ENCODE measurements around the gene OCA2. TPM values are rescaled to one million over a fixed set of nuclear protein-coding genes. Genes with fewer than 3 reads are reported as not detected.
"Not testable (repeated sequence)": the region's sequence is repeated elsewhere in the genome, so short reads cannot be mapped to it uniquely, and the experiment has no call there.

The OCA2 gene
- polyA plus RNA-seq, 3 donors: not detected

DNA sequence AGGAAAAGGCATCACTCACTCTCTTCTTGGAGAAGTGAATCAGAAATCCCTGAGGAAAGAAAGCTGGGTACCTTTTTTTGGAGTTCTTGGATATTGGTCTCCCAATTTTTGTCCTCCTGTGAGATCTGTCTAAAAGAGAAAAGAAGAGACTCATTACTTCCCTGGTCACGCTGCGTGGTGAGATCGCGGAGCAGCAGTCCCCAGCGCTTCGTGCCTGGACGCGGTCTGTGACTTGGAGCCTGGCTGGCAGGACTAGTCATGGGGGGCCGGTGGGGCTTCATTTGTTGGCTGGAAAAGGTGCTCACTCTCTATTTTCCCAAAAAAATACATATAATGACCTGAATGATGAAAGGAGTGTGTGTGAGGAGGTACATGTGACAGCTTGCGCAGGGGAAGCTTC is 144.0 kb downstream of the OCA2 start:
- H3K27ac ChIP-seq (ENCODE audit: low read depth in 1 of 2, low read length in 2 of 2): no peak overlapping the region
- H3K27ac Mint-ChIP-seq: no peak overlapping the region
- no peaks in the 10 kb centered on the region for H3K36me3 Mint-ChIP-seq
- H3K27me3 ChIP-seq (ENCODE audit: control insufficient read depth in 2 of 2, insufficient read depth in 2 of 2, low read length in 2 of 2): no peaks in the 10 kb centered on the region
- H3K4me2 ChIP-seq (replicated peaks; ENCODE audit: extremely low read depth, low read length, poor library complexity, severe bottlenecking): no peak overlapping the region
- H3K9me3 Mint-ChIP-seq: peaks cover 0 to 30% (median 9%) of the 10 kb centered on the region in 7 donors
- no peaks in the 10 kb centered on the region for H3K36me3 ChIP-seq (replicated peaks in 1 of 2; ENCODE audit: control insufficient read depth in 1 of 2, insufficient read depth in 2 of 2, low read length in 2 of 2)
- H3K4me1 Mint-ChIP-seq: no peaks in the 10 kb centered on the region
- no peak overlapping the region for H3K9ac ChIP-seq (ENCODE audit: insufficient read depth, low read length, poor library complexity, severe bottlenecking)
- WGBS (ENCODE audit: insufficient coverage): no CpG with 5 or more reads among the region's 10 CpGs
- intact Hi-C loops (cut with micrococcal nuclease): no loop called here
- H3K79me2 ChIP-seq (ENCODE audit: insufficient read depth, low read length): no peaks in the 10 kb centered on the region
- TF ChIP-seq, protein P1, sequence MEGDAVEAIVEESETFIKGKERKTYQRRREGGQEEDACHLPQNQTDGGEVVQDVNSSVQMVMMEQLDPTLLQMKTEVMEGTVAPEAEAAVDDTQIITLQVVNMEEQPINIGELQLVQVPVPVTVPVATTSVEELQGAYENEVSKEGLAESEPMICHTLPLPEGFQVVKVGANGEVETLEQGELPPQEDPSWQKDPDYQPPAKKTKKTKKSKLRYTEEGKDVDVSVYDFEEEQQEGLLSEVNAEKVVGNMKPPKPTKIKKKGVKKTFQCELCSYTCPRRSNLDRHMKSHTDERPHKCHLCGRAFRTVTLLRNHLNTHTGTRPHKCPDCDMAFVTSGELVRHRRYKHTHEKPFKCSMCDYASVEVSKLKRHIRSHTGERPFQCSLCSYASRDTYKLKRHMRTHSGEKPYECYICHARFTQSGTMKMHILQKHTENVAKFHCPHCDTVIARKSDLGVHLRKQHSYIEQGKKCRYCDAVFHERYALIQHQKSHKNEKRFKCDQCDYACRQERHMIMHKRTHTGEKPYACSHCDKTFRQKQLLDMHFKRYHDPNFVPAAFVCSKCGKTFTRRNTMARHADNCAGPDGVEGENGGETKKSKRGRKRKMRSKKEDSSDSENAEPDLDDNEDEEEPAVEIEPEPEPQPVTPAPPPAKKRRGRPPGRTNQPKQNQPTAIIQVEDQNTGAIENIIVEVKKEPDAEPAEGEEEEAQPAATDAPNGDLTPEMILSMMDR (IDR thresholded peaks at IDR 0.05): no peak
- no peak overlapping the region for H3K4me3 ChIP-seq (replicated peaks in 1 of 3; ENCODE audit: low read depth in 2 of 3, low read length in 3 of 3)
- DNase-seq: no peak
- no peaks in the 10 kb centered on the region for H3K4me1 ChIP-seq (ENCODE audit: control insufficient read depth in 1 of 2, insufficient read depth in 2 of 2, low read length in 2 of 2)
- H3K27me3 Mint-ChIP-seq (ENCODE audit: low read depth in 3 of 3): peaks cover 0 to 2% (median 1%) of the 10 kb centered on the region in 3 donors
- no peak overlapping the region for H3K4me3 Mint-ChIP-seq
- peaks cover 0 to 14% of the 10 kb centered on the region in 2 donors for H3K9me3 ChIP-seq (replicated peaks in 1 of 2; ENCODE audit: control insufficient read depth in 1 of 2, insufficient read depth in 1 of 2, low read length in 2 of 2)
- no peaks in the 10 kb centered on the region for H4K20me1 ChIP-seq (ENCODE audit: insufficient read depth, low read length)
- H2AFZ ChIP-seq (ENCODE audit: insufficient read depth, low read depth, low read length, poor library complexity, severe bottlenecking): no peak overlapping the region

DNA sequence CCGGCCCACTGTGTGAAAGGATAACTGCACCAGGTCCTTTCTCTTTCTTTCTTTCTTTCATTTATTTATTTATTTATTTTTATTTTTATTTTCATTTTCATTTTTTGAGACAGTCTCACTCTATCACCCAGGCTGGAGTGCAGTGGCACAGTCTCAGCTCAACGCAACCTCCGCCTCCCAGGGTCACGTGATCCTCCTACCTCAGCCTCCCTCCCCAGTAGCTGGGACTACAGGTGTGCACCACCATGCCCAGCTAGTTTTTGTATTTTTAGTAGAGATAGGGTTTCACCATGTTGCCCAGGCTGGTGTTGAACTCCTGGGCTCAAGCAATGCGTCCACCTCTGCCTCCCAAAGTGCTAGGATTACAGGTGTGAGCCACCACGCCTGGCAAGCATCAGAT is 146.5 kb downstream of the OCA2 start:
- H3K9me3 Mint-ChIP-seq: peaks cover 1 to 28% (median 12%) of the 10 kb centered on the region in 7 donors
- H3K27me3 ChIP-seq (ENCODE audit: control insufficient read depth in 2 of 2, insufficient read depth in 2 of 2, low read length in 2 of 2); H3K27ac ChIP-seq (ENCODE audit: low read depth in 1 of 2, low read length in 2 of 2); H3K27ac Mint-ChIP-seq; H3K27me3 Mint-ChIP-seq (ENCODE audit: low read depth in 3 of 3); H3K4me1 ChIP-seq (ENCODE audit: control insufficient read depth in 1 of 2, insufficient read depth in 2 of 2, low read length in 2 of 2); DNase-seq; H3K4me2 ChIP-seq (replicated peaks; ENCODE audit: extremely low read depth, low read length, poor library complexity, severe bottlenecking); H3K4me1 Mint-ChIP-seq; H3K9ac ChIP-seq (ENCODE audit: insufficient read depth, low read length, poor library complexity, severe bottlenecking); H3K4me3 ChIP-seq (replicated peaks in 1 of 3; ENCODE audit: low read depth in 2 of 3, low read length in 3 of 3); H2AFZ ChIP-seq (ENCODE audit: insufficient read depth, low read depth, low read length, poor library complexity, severe bottlenecking); H3K36me3 ChIP-seq (replicated peaks in 1 of 2; ENCODE audit: control insufficient read depth in 1 of 2, insufficient read depth in 2 of 2, low read length in 2 of 2); H3K4me3 Mint-ChIP-seq; H3K36me3 Mint-ChIP-seq; intact Hi-C loops (cut with micrococcal nuclease); H3K79me2 ChIP-seq (ENCODE audit: insufficient read depth, low read length); H4K20me1 ChIP-seq (ENCODE audit: insufficient read depth, low read length): not testable (repeated sequence)
- peaks cover 9 to 18% of the 10 kb centered on the region in 2 donors for H3K9me3 ChIP-seq (replicated peaks in 1 of 2; ENCODE audit: control insufficient read depth in 1 of 2, insufficient read depth in 1 of 2, low read length in 2 of 2)
- no CpG with 5 or more reads among the region's 6 CpGs for WGBS (ENCODE audit: insufficient coverage)
